ENCODE results near the gene GABRB1.
A peak's percentile ranks its signal among the peaks of the same experiment; 100 is the strongest.

GABRB1 gene

GRCh38 chr4:47463235-47463956 is 432.0 kb downstream of the GABRB1 start, which contains the start of gene COMMD8:
Gene COMMD8 (minus strand): TSS chr4:47463702. CDS start chr4:47463651, 51 bp downstream.
- Histone ChIP-seq H3K36me3 (ENCODE audit: insufficient read depth, low read depth, low read length) (no peaks in the 10 kb centered on the region), H3K27me3 (ENCODE audit: insufficient read depth, low read length) (no peaks in the 10 kb centered on the region), H3K4me3 (ENCODE audit: low read length) (peak within 1 kb of the TSS; percentile 96), H3K4me1 (ENCODE audit: insufficient read depth, low read length) (peaks cover 4% of the 10 kb centered on the region; the same call in 1 of the 2 replicates), H3K9ac (ENCODE audit: low read depth, low read length) (peak within 1 kb of the TSS; percentile 86), H3K9me3 (ENCODE audit: insufficient read depth, low read depth, low read length) (no peaks in the 10 kb centered on the region), H3K27ac (ENCODE audit: low read length) (no peak within 1 kb of the TSS)

GRCh38 chr4:47465004-47465403 is 433.6 kb downstream of the GABRB1 start:
- Histone ChIP-seq H3K9ac (ENCODE audit: low read depth, low read length) (no peak overlapping the region), H3K27ac (ENCODE audit: low read length) (no peak overlapping the region), H3K9me3 (ENCODE audit: insufficient read depth, low read depth, low read length) (no peaks in the 10 kb centered on the region), H3K4me3 (ENCODE audit: low read length) (no peak overlapping the region), H3K4me1 (ENCODE audit: insufficient read depth, low read length) (peaks cover 4% of the 10 kb centered on the region; the same call in 1 of the 2 replicates), H3K27me3 (ENCODE audit: insufficient read depth, low read length) (no peaks in the 10 kb centered on the region), H3K36me3 (ENCODE audit: insufficient read depth, low read depth, low read length) (no peaks in the 10 kb centered on the region)

- Histone ChIP-seq H3K4me1 (ENCODE audit: insufficient read depth, low read length) (peaks cover 4% of the 10 kb centered on the region; the same call in 1 of the 2 replicates), H3K27ac (ENCODE audit: low read length) (no peak overlapping the region), H3K27me3 (ENCODE audit: insufficient read depth, low read length) (no peaks in the 10 kb centered on the region), H3K9me3 (ENCODE audit: insufficient read depth, low read depth, low read length) (no peaks in the 10 kb centered on the region), H3K36me3 (ENCODE audit: insufficient read depth, low read depth, low read length) (no peaks in the 10 kb centered on the region), H3K4me3 (ENCODE audit: low read length) (no peak overlapping the region), H3K9ac (ENCODE audit: low read depth, low read length) (no peak overlapping the region)
These were observed 434.9 kb downstream of the GABRB1 start for GRCh38 chr4:47466056-47466785.

GRCh38 chr4:47468706-47469365 is 437.5 kb downstream of the GABRB1 start:
- Histone ChIP-seq H3K36me3 (ENCODE audit: insufficient read depth, low read depth, low read length) (no peaks in the 10 kb centered on the region), H3K27ac (ENCODE audit: low read length) (no peak overlapping the region), H3K27me3 (ENCODE audit: insufficient read depth, low read length) (no peaks in the 10 kb centered on the region), H3K4me3 (ENCODE audit: low read length) (no peak overlapping the region), H3K4me1 (ENCODE audit: insufficient read depth, low read length) (no peaks in the 10 kb centered on the region), H3K9ac (ENCODE audit: low read depth, low read length) (no peak overlapping the region), H3K9me3 (ENCODE audit: insufficient read depth, low read depth, low read length) (no peaks in the 10 kb centered on the region)

- no peaks in the 10 kb centered on the region for H3K27me3 ChIP-seq (ENCODE audit: insufficient read depth, low read length)
- H3K36me3 ChIP-seq (ENCODE audit: insufficient read depth, low read depth, low read length): no peaks in the 10 kb centered on the region
- no peak overlapping the region for H3K4me3 ChIP-seq (ENCODE audit: low read length)
- H3K27ac ChIP-seq (ENCODE audit: low read length): no peak overlapping the region
- H3K4me1 ChIP-seq (ENCODE audit: insufficient read depth, low read length): no peaks in the 10 kb centered on the region
- no peak overlapping the region for H3K9ac ChIP-seq (ENCODE audit: low read depth, low read length)
- no peaks in the 10 kb centered on the region for H3K9me3 ChIP-seq (ENCODE audit: insufficient read depth, low read depth, low read length)
These were observed 438.6 kb downstream of the GABRB1 start for GRCh38 chr4:47469951-47470350.

GRCh38 chr4:47471064-47471463 is 439.7 kb downstream of the GABRB1 start:
- H3K27me3 ChIP-seq (ENCODE audit: insufficient read depth, low read length): no peaks in the 10 kb centered on the region
- no peaks in the 10 kb centered on the region for H3K36me3 ChIP-seq (ENCODE audit: insufficient read depth, low read depth, low read length)
- H3K9me3 ChIP-seq (ENCODE audit: insufficient read depth, low read depth, low read length): no peaks in the 10 kb centered on the region
- no peak overlapping the region for H3K27ac ChIP-seq (ENCODE audit: low read length)
- no peak overlapping the region for H3K9ac ChIP-seq (ENCODE audit: low read depth, low read length)
- H3K4me3 ChIP-seq (ENCODE audit: low read length): no peak overlapping the region
- H3K4me1 ChIP-seq (ENCODE audit: insufficient read depth, low read length): no peaks in the 10 kb centered on the region

- Histone ChIP-seq H3K27ac (ENCODE audit: low read length) (no peak overlapping the region), H3K4me1 (ENCODE audit: insufficient read depth, low read length) (no peaks in the 10 kb centered on the region), H3K36me3 (ENCODE audit: insufficient read depth, low read depth, low read length) (no peaks in the 10 kb centered on the region), H3K9ac (ENCODE audit: low read depth, low read length) (no peak overlapping the region), H3K27me3 (ENCODE audit: insufficient read depth, low read length) (no peaks in the 10 kb centered on the region), H3K4me3 (ENCODE audit: low read length) (no peak overlapping the region), H3K9me3 (ENCODE audit: insufficient read depth, low read depth, low read length) (no peaks in the 10 kb centered on the region)
These were observed 440.2 kb downstream of the GABRB1 start for GRCh38 chr4:47471591-47471990.

GRCh38 chr4:47473141-47473750 is 441.9 kb downstream of the GABRB1 start:
- no peak overlapping the region for H3K4me3 ChIP-seq (ENCODE audit: low read length)
- no peaks in the 10 kb centered on the region for H3K36me3 ChIP-seq (ENCODE audit: insufficient read depth, low read depth, low read length)
- H3K27me3 ChIP-seq (ENCODE audit: insufficient read depth, low read length): no peaks in the 10 kb centered on the region
- no peak overlapping the region for H3K27ac ChIP-seq (ENCODE audit: low read length)
- no peaks in the 10 kb centered on the region for H3K9me3 ChIP-seq (ENCODE audit: insufficient read depth, low read depth, low read length)
- no peaks in the 10 kb centered on the region for H3K4me1 ChIP-seq (ENCODE audit: insufficient read depth, low read length)
- H3K9ac ChIP-seq (ENCODE audit: low read depth, low read length): no peak overlapping the region

GRCh38 chr4:47474799-47475198 is 443.4 kb downstream of the GABRB1 start:
- H3K4me1 ChIP-seq (ENCODE audit: insufficient read depth, low read length): no peaks in the 10 kb centered on the region
- H3K27ac ChIP-seq (ENCODE audit: low read length): no peak overlapping the region
- H3K9ac ChIP-seq (ENCODE audit: low read depth, low read length): no peak overlapping the region
- no peaks in the 10 kb centered on the region for H3K9me3 ChIP-seq (ENCODE audit: insufficient read depth, low read depth, low read length)
- no peak overlapping the region for H3K4me3 ChIP-seq (ENCODE audit: low read length)
- no peaks in the 10 kb centered on the region for H3K27me3 ChIP-seq (ENCODE audit: insufficient read depth, low read length)
- no peaks in the 10 kb centered on the region for H3K36me3 ChIP-seq (ENCODE audit: insufficient read depth, low read depth, low read length)

GRCh38 chr4:47475411-47475810 is 444.0 kb downstream of the GABRB1 start:
- H3K9ac ChIP-seq (ENCODE audit: low read depth, low read length): no peak overlapping the region
- no peaks in the 10 kb centered on the region for H3K27me3 ChIP-seq (ENCODE audit: insufficient read depth, low read length)
- H3K4me1 ChIP-seq (ENCODE audit: insufficient read depth, low read length): no peaks in the 10 kb centered on the region
- H3K36me3 ChIP-seq (ENCODE audit: insufficient read depth, low read depth, low read length): no peaks in the 10 kb centered on the region
- no peak overlapping the region for H3K27ac ChIP-seq (ENCODE audit: low read length)
- H3K9me3 ChIP-seq (ENCODE audit: insufficient read depth, low read depth, low read length): no peaks in the 10 kb centered on the region
- no peak overlapping the region for H3K4me3 ChIP-seq (ENCODE audit: low read length)
